Choroid plexus epithelial cell (primary cell): ENCODE results near the gene NFXL1.
"Not testable (repeated sequence)": the region's sequence is repeated elsewhere in the genome, so short reads cannot be mapped to it uniquely, and the experiment has no call there.

ENCODE experiments used
- DNase-seq: peaks from one replicate; pipeline ENCODE4 v3.0.0-alpha.2; 2010; ENCODE audit warnings: low read depth
- H3K4me3 ChIP-seq: 2 replicates; pipeline ENCODE4 v1.5.1; 2011; ENCODE audit warnings: low read depth, mild to moderate bottlenecking, control low read depth, low read length, moderate library complexity
- TF ChIP-seq, protein P1 (sequence below): conservative IDR thresholded peaks from 2 replicates; pipeline ENCODE4 v1.5.1; 2011; ENCODE audit warnings: low read depth, mild to moderate bottlenecking, control low read depth, inconsistent platforms, low read length, moderate library complexity

The NFXL1 gene

DNA sequence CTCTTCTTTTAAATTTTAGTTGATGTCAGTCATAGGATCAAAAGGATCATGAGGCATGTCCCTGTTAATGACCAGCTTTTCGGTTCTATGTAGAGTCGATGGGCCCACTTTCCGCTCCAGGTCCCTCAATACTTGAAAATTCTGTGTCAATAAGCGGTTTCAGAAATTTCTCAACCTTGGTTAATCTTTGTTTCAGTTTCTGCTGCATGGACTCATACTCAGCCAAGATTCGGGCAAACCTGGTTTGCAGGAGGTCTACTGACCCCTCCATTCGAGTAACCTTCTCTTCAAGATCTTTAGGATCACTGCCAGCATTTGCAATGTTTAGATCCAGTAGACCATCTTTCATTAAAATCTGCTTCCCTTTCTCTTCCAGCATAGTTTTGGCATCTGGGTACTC is 22.0 kb upstream of the NFXL1 start:
- DNase-seq, result no peak
- TF ChIP-seq, protein P1, sequence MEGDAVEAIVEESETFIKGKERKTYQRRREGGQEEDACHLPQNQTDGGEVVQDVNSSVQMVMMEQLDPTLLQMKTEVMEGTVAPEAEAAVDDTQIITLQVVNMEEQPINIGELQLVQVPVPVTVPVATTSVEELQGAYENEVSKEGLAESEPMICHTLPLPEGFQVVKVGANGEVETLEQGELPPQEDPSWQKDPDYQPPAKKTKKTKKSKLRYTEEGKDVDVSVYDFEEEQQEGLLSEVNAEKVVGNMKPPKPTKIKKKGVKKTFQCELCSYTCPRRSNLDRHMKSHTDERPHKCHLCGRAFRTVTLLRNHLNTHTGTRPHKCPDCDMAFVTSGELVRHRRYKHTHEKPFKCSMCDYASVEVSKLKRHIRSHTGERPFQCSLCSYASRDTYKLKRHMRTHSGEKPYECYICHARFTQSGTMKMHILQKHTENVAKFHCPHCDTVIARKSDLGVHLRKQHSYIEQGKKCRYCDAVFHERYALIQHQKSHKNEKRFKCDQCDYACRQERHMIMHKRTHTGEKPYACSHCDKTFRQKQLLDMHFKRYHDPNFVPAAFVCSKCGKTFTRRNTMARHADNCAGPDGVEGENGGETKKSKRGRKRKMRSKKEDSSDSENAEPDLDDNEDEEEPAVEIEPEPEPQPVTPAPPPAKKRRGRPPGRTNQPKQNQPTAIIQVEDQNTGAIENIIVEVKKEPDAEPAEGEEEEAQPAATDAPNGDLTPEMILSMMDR, result no peak
- H3K4me3 ChIP-seq, result no peak overlapping the region

DNA sequence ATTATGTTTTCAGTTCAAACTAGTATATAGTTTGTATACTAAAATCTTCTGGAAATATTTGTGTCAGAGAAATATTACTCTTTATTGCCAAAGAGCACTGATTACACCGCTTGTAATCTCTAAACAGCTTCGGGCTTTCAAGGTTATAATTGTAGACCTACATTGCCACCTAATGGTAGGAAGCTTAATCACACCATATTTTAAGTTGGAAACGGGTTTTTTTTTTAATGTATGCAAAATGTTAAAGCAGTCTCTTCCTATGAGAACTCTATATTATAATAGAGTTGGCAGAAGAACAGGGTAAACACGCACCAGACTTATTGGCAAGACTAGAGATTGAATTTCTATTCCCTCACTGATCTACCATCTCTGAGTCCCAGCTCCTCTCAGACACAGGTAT is 19.5 kb upstream of the NFXL1 start:
- peak; percentile 79 for DNase-seq
- no peak overlapping the region for H3K4me3 ChIP-seq
- TF ChIP-seq, protein P1, result peak; percentile 51

DNA sequence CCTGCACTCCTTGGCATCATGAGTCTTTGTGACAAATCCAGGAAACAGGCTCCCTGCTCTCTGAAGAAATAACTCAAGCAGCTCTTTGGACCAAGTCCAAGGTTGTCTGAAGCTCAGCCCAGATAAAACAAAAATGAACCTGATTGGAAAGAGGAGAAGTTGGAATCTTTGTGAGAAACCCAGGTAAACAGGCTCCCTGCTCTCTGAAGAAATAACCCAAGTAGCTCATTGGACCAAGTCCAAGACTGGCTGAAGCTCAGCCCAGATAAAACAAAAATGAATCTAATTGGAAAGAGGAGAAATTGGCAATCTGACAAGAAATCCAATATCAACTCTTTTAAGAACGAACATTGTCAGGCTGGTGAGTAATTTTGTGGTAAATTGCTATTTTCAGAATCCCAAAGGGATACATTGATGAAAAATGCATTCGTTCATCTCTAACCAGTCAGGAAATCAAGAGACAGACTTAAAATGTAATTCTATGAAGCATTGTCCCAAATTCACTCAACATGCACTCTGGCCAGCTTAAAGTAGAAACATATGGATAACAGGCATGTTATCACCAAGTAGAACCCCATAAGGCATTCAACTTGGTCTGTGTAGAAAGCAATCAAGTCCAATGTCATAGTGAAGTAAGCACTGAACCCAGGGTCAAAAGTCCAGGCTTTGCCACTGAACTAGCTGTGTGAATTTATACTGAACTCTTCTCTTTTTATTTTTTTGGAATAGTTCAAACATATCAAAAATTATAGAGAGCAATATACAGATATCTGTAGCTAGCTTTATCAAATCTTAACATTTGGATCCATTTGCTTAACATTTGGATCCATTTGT is 16.8 kb upstream of the NFXL1 start:
- TF ChIP-seq, protein P1, result no peak
- peak; percentile 92 for DNase-seq
- H3K4me3 ChIP-seq, result no peak overlapping the region

DNA sequence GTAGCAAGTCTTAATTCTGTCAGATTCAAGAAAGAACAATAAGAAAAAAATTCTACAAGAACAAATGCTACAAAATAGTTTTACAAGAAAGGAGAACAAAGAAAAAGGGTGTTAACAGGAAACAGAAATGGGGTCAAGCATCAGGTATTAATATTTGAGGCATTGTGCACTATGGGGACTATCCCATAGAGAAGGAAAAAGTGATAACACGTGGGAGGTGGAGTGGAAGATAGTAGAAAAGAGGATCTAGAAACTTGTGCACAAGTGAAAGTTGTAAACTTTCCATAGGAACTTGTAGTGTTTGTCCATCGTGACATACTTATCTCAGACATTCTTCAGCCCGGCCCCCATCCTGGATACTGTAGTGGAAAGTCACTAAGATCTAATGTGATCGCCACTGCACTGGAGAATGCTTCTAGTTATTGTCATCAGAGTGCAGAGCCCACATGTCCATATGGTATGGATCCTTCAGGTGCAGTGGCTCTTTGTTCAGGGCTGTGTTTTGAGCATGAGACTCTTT is 15.4 kb upstream of the NFXL1 start:
- H3K4me3 ChIP-seq, result no peak overlapping the region
- DNase-seq, result no peak
- TF ChIP-seq, protein P1, result no peak

DNA sequence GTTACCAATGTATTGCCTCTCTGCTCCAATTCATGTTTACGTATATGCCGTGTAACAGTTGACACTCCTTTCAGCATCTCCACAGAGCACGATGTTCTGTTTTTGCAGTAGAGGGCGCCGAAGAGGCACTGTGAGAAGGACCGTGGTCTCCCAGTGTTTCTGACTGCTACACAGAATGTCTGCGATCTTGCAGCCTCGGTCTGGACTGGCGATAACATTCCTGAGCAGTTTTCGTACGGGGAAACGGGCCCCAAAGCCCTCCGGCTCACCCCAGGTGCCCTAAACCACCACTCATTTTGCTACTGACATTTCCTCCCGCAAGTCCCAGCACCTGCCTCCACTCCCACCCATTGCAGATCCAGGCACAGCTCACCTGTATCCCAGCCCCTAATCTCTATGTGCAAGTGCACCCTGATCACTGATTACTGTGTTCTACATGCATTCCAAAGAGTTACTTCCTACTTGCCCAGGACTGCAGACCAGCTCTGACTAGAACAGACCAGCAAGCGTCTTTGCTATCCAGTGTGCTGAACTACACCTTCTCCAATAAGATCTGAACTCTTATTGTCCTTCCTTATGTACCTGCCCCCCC is 12.4 kb upstream of the NFXL1 start:
- H3K4me3 ChIP-seq, result peak overlapping the region; percentile 12
- TF ChIP-seq, protein P1, result peak; percentile 88
- peak; percentile 81 for DNase-seq

DNA sequence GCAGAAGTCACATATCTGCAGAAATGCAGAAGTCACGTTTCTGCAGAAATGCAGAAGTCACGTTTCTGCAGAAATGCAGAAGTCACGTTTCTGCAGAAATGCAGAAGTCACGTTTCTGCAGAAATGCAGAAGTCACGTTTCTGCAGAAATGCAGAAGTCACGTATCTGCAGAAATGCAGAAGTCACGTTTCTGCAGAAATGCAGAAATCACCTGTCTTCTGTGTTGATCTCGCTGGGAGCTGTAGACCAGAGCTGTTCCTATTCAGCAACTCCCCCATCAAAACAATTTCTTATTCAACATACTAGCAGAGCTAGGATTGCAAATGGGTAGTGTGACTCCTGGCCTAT is 8.9 kb upstream of the NFXL1 start:
- H3K4me3 ChIP-seq, DNase-seq: not testable (repeated sequence)

DNA sequence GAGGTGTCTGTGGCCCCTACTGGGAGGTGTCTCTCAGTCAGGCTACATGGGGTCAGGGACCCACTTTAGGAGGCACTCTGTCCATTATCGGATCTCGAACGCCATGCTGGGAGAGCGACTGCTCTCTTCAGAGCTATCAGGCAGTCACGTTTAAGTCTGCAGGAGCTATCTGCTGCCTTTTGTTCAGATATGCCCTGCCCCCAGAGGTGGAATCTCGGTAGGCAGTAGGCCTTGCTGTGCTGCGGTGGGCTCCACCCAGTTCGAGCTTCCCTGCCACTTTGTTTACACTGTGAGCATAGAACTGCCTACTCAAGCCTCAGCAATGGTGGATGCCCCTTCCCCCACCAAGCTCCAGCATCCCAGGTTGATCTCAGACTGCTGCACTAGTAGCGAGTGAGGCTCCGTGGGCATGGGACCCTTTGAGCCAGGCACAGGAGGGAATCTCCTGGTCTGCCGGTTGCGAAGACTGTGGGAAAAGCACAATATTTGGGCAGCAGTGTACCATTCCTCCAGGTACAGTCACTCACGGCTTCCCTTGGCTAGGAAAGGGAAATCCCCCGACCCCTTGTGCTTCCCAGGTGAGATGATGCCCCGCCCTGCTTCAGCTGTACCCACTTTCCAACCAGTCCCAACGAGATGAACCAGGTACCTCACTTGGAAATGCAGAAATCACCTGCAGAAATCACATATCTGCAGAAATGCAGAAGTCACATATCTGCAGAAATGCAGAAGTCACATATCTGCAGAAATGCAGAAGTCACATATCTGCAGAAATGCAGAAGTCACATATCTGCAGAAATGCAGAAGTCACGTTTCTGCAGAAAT is 8.3 kb upstream of the NFXL1 start:
- not testable (repeated sequence) for H3K4me3 ChIP-seq, DNase-seq

DNA sequence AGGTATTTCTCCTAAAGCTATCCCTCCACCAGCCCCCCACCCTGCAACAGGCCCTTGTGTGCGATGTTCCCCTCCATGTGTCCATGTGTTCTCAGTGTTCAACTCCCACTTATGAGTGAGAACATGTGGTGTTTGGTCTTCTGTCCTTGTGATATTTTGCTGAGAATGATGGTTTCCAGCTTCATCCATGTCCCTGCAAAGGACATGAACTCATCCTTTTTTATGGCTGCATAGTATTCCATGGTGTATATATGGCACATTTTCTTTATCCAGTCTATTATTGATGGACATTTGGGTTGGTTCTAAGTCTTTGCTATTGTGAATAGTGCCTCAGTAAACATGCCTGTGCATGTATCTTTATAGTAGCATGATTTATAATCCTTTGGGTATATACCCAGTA is 2.8 kb upstream of the NFXL1 start:
- not testable (repeated sequence) for H3K4me3 ChIP-seq, DNase-seq
